SKM-1 treated with dmso at 0.1 percent for 144 hours (cell line): ENCODE data around the gene DACH1.
"Not testable (repeated sequence)": the region's sequence is repeated elsewhere in the genome, so short reads cannot be mapped to it uniquely, and the experiment has no call there.

Experiments used
- DNase-seq: peaks from one replicate; lab custom pipeline; 2025; ENCODE audit not compliant: unreplicated experiment; lab: John Stamatoyannopoulos, UW

Gene DACH1

GRCh38 chr13:71785361-71785760 is 81.6 kb downstream of the DACH1 start:
- no peak for DNase-seq

GRCh38 chr13:71780546-71780945 is 86.5 kb downstream of the DACH1 start:
- no peak for DNase-seq

GRCh38 chr13:71778998-71779397 is 88.0 kb downstream of the DACH1 start:
- not testable (repeated sequence) for DNase-seq

- no peak for DNase-seq
Measured at GRCh38 chr13:71775966-71776365, 91.0 kb downstream of the DACH1 start.

- DNase-seq = no peak
Measured at GRCh38 chr13:71774863-71775262, 92.1 kb downstream of the DACH1 start.

GRCh38 chr13:71773531-71773930 is 93.5 kb downstream of the DACH1 start:
- DNase-seq = no peak

- no peak for DNase-seq
Measured at GRCh38 chr13:71772361-71772760, 94.6 kb downstream of the DACH1 start.

- no peak for DNase-seq
Measured at GRCh38 chr13:71771144-71771543, 95.9 kb downstream of the DACH1 start.

GRCh38 chr13:71770710-71771109 is 96.3 kb downstream of the DACH1 start:
- no peak for DNase-seq

- no peak for DNase-seq
Measured at GRCh38 chr13:71768881-71769280, 98.1 kb downstream of the DACH1 start.

GRCh38 chr13:71759651-71760511 is 107.1 kb downstream of the DACH1 start:
- DNase-seq = no peak

GRCh38 chr13:71758828-71759227 is 108.2 kb downstream of the DACH1 start:
- no peak for DNase-seq

- DNase-seq = no peak
Measured at GRCh38 chr13:71754407-71754974, 112.5 kb downstream of the DACH1 start.

- DNase-seq = no peak
Measured at GRCh38 chr13:71752775-71753513, 114.1 kb downstream of the DACH1 start.

- no peak for DNase-seq
Measured at GRCh38 chr13:71751073-71751472, 115.9 kb downstream of the DACH1 start.

- no peak for DNase-seq
Measured at GRCh38 chr13:71730267-71730666, 136.7 kb downstream of the DACH1 start.

- no peak for DNase-seq
Measured at GRCh38 chr13:71729441-71729840, 137.6 kb downstream of the DACH1 start.

GRCh38 chr13:71727662-71728061 is 139.3 kb downstream of the DACH1 start:
- no peak for DNase-seq

- no peak for DNase-seq
Measured at GRCh38 chr13:71727042-71727441, 140.0 kb downstream of the DACH1 start.

GRCh38 chr13:71722206-71722605 is 144.8 kb downstream of the DACH1 start:
- no peak for DNase-seq

- no peak for DNase-seq
Measured at GRCh38 chr13:71721104-71721503, 145.9 kb downstream of the DACH1 start.

- no peak for DNase-seq
Measured at GRCh38 chr13:71718931-71719330, 148.1 kb downstream of the DACH1 start.
